BE2C (cell line): ENCODE results near the gene COX15.
"Not testable (repeated sequence)": the region's sequence is repeated elsewhere in the genome, so short reads cannot be mapped to it uniquely, and the experiment has no call there.

Experiments used
- DNase-seq: peaks from one replicate; pipeline ENCODE4 v3.0.0-alpha.2; 2020
- H3K27me3 ChIP-seq: fragments of 250-450 bp; sonication (Bioruptor Pico); 2 replicates; pipeline ENCODE4 v1.5.1; 2020; ENCODE audit warnings: mild to moderate bottlenecking
- H3K36me3 ChIP-seq: fragments of 250-450 bp; sonication (Bioruptor Pico); 2 replicates; pipeline ENCODE4 v1.5.1; 2020; ENCODE audit warnings: mild to moderate bottlenecking
- H3K4me1 ChIP-seq: fragments of 250-450 bp; sonication (Bioruptor Pico); 2 replicates; pipeline ENCODE4 v1.5.1; 2020
- H3K4me3 ChIP-seq: 2 replicates; pipeline ENCODE4 v1.5.1; 2011; ENCODE audit warnings: low read depth, low read length
- H3K9me3 ChIP-seq: fragments of 250-450 bp; sonication (Bioruptor Pico); 2 replicates; pipeline ENCODE4 v1.5.1; 2020
- TF ChIP-seq, protein P1 (sequence below): IDR thresholded peaks from 2 replicates; pipeline ENCODE4 v1.5.1; 2012; ENCODE audit warnings: mild to moderate bottlenecking, low read depth, low read length

The COX15 gene

DNA sequence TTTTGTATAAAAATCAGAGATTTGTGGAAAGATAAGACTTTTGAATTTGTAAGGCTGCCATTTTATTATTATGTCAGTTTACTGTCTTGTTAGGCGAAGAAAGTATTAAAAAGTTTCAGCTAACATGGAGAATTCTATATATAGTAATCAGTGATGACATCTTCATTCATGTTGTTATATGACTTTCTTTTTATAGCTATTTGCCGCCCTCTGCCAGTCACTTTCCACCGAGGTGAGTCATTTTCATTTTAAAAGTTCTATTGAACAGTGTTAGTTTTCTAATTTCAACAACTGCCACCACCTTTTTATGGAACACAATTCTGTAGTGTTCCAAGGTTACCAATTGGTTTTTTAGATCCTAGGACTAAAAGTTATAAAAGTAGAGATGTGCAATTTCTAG lies 11.9 kb upstream of the COX15 start:
- DNase-seq = no peak
- no peaks in the 10 kb centered on the region for H3K9me3 ChIP-seq
- peaks cover 83% of the 10 kb centered on the region for H3K36me3 ChIP-seq
- H3K27me3 ChIP-seq = no peaks in the 10 kb centered on the region
- no peaks in the 10 kb centered on the region for H3K4me1 ChIP-seq
- H3K4me3 ChIP-seq = no peak overlapping the region
- TF ChIP-seq, protein P1, sequence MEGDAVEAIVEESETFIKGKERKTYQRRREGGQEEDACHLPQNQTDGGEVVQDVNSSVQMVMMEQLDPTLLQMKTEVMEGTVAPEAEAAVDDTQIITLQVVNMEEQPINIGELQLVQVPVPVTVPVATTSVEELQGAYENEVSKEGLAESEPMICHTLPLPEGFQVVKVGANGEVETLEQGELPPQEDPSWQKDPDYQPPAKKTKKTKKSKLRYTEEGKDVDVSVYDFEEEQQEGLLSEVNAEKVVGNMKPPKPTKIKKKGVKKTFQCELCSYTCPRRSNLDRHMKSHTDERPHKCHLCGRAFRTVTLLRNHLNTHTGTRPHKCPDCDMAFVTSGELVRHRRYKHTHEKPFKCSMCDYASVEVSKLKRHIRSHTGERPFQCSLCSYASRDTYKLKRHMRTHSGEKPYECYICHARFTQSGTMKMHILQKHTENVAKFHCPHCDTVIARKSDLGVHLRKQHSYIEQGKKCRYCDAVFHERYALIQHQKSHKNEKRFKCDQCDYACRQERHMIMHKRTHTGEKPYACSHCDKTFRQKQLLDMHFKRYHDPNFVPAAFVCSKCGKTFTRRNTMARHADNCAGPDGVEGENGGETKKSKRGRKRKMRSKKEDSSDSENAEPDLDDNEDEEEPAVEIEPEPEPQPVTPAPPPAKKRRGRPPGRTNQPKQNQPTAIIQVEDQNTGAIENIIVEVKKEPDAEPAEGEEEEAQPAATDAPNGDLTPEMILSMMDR = no peak

GRCh38 chr10:99742701-99743100 lies 10.8 kb upstream of the COX15 start:
- no peaks in the 10 kb centered on the region for H3K9me3 ChIP-seq
- TF ChIP-seq, protein P1 = no peak
- H3K4me3 ChIP-seq = no peak overlapping the region
- H3K27me3 ChIP-seq = no peaks in the 10 kb centered on the region
- H3K4me1 ChIP-seq = no peaks in the 10 kb centered on the region
- no peak for DNase-seq
- peaks cover 82% of the 10 kb centered on the region for H3K36me3 ChIP-seq

- no peak for DNase-seq
- Histone ChIP-seq H3K9me3 (no peaks in the 10 kb centered on the region), H3K4me1 (no peaks in the 10 kb centered on the region), H3K4me3 (no peak overlapping the region), H3K36me3 (peaks cover 82% of the 10 kb centered on the region), H3K27me3 (no peaks in the 10 kb centered on the region)
- TF ChIP-seq, protein P1 = no peak
Measured at GRCh38 chr10:99742254-99742653, 10.3 kb upstream of the COX15 start.

DNA sequence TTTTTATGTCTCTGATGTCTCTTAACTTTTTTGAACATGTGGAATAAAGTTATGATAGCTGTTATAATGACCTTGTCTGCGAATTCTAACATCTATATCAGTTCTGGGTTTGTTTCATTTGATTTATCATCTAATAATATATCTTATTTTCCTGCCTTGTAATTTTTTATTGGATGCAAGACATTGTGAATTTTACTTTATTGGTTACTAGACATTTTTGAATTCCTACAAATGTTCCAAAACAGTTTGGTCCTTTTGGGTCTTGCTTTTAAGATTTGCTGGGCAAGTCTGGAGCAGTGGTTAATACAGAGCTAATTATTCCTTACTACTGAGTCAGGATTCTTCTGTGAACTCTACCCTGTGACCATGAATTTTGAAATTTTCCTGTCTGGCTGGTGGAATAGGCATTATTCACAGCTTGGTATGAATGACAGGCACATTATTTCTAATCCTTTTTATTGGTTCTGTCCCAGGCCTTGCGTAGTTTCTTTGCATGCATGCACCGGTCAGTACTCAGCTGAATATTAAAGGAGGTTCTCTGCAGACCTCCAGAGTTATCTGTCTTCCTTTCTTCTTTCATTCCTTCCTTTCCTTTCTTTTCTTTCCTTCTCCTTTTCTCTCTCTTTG lies 9.1 kb upstream of the COX15 start:
- TF ChIP-seq, protein P1 = no peak
- H3K4me3 ChIP-seq = no peak overlapping the region
- H3K27me3 ChIP-seq = no peaks in the 10 kb centered on the region
- no peak for DNase-seq
- H3K4me1 ChIP-seq = no peaks in the 10 kb centered on the region; the same call in 1 of the 2 replicates
- no peaks in the 10 kb centered on the region for H3K9me3 ChIP-seq
- H3K36me3 ChIP-seq = peaks cover 79% of the 10 kb centered on the region

DNA sequence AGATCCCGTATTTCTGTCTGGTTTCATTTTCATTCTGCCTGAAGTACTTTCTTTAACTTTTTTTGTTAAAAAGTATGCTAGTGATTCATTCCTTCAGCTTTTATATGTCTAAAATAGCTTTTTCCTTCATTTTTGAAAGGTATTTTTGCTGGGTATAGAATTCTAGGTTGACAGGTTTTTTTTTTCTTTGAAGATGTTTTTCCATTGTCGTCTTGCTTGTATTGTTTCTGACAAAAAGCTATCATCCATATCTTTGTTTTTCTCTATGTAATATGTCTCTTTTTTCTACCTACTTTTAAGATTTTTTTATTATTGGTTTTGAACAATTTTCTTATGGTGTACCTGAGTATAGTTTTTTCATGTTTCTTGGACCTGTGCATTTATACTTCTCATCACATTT lies 8.3 kb upstream of the COX15 start:
- Histone ChIP-seq H3K36me3 (peaks cover 71% of the 10 kb centered on the region), H3K9me3 (no peaks in the 10 kb centered on the region), H3K4me1 (no peaks in the 10 kb centered on the region; the same call in 1 of the 2 replicates), H3K27me3 (no peaks in the 10 kb centered on the region), H3K4me3 (no peak overlapping the region)
- no peak for DNase-seq
- TF ChIP-seq, protein P1 = no peak

- H3K4me3 ChIP-seq, H3K27me3 ChIP-seq: not testable (repeated sequence)
- H3K36me3 ChIP-seq = peaks cover 14% of the 10 kb centered on the region
Measured at GRCh38 chr10:99734111-99734510, 2.2 kb upstream of the COX15 start.

More at GRCh38 chr10:99734111-99734510, 2.2 kb upstream of the COX15 start:
- not testable (repeated sequence) for DNase-seq, H3K4me1 ChIP-seq, H3K9me3 ChIP-seq
